Activated CD8-positive, alpha-beta memory T cell treated with anti-CD3 and anti-CD28 coated beads, Interleukin-2, amount 10 ng/mL, durations not matched to agents 7 days and 5 days (primary cell): ENCODE data around the gene GYG2. TPM values are rescaled to one million over a fixed set of nuclear protein-coding genes. Genes with fewer than 3 reads are reported as not detected.
"Not testable (repeated sequence)": the region's sequence is repeated elsewhere in the genome, so short reads cannot be mapped to it uniquely, and the experiment has no call there.

Source experiments
- ATAC-seq: fragments of 150-1000 bp; cut with Tn5 transposase; one replicate; pipeline ENCODE4 v1.10.0; 2021; ENCODE audit warnings: moderate library complexity
- CTCF ChIA-PET: fragments of 350-600 bp; sonication (Branson Sonifier 250); formaldehyde crosslinking; loops from one replicate; lab custom pipeline; 2021; ENCODE audit warnings: antibody characterized with exemption; lab: Charles Lee
- DNase-seq: peaks from one replicate; pipeline ENCODE4 v3.0.0-alpha.2; 2020
- H3K27ac Mint-ChIP-seq: one replicate; pipeline ENCODE4 v1.8.0; 2021; ENCODE audit warnings: mild to moderate bottlenecking, mixed read lengths
- H3K27me3 Mint-ChIP-seq: one replicate; pipeline ENCODE4 v1.8.0; 2021; ENCODE audit warnings: mixed read lengths
- H3K36me3 Mint-ChIP-seq: one replicate; pipeline ENCODE4 v1.8.0; 2021; ENCODE audit warnings: mild to moderate bottlenecking, mixed read lengths
- H3K4me1 Mint-ChIP-seq: one replicate; pipeline ENCODE4 v1.8.0; 2021; ENCODE audit warnings: mixed read lengths
- H3K4me3 Mint-ChIP-seq: one replicate; pipeline ENCODE4 v1.8.0; 2021; ENCODE audit warnings: mild to moderate bottlenecking, moderate library complexity, mixed read lengths
- H3K9me3 Mint-ChIP-seq: one replicate; pipeline ENCODE4 v1.8.0; 2022; ENCODE audit warnings: low read depth, mixed read lengths
- total RNA-seq, 2 experiments: library from RNA; stranded (reverse); gene quantifications; one replicate each; pipeline ENCODE4 v1.2.3, GENCODE V29; 2021

GYG2 gene
- total RNA-seq, 2 experiments from 2014 or later, result not detected

DNA sequence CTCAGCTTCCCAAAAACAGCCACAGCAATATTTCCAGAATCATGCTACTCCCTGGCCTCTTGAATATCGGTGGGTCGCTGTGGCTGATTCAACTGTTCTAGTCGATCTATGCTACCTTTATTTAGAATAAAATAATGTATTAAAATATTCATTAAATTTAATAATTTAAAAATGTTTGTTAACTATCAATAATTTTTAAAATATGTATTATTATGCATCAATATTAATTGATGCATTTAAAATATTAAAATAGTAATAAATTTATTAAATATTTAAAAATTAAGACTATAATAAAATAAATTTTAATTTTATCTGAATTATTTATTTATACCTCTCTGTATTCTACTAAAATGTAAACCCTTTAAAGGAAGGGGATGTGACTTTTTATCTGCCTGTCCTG is 81.4 kb downstream of the GYG2 start:
- Mint-ChIP-seq H3K27me3 (no peaks in the 10 kb centered on the region), H3K9me3 (peaks cover 3% of the 10 kb centered on the region), H3K36me3 (no peaks in the 10 kb centered on the region), H3K27ac (no peak overlapping the region), H3K4me3 (no peak overlapping the region), H3K4me1 (no peaks in the 10 kb centered on the region)
- ATAC-seq, result no peak
- no peak for DNase-seq
- CTCF ChIA-PET, result interaction anchor here (0.7 kb wide), 1 partner anchor 37 kb away, joined by 3 read pairs; no protein-coding TSS in a partner anchor

DNA sequence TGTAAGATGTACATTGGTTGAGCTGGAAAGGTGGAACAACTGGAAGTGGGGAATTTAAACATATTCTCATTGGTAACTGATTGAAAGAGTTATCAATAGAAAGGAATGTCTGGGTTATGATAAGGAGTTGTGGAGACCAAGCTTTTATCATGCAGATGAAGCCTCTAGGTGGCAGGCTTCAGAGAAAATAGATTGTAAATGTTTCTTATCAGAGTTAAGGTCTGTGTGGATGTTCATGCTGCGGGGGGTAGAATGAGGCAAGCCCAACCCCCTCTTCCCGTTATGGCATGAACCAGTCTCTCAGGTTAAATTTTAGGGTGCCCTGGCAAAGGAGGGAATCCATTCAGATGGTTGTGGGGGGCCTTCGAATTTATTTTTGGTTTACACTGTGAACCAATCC is 84.4 kb downstream of the GYG2 start:
- no peak overlapping the region for H3K27ac Mint-ChIP-seq
- H3K27me3 Mint-ChIP-seq, result no peaks in the 10 kb centered on the region
- H3K36me3 Mint-ChIP-seq, result no peaks in the 10 kb centered on the region
- no peaks in the 10 kb centered on the region for H3K9me3 Mint-ChIP-seq
- no peak overlapping the region for H3K4me3 Mint-ChIP-seq
- H3K4me1 Mint-ChIP-seq, result no peaks in the 10 kb centered on the region
- CTCF ChIA-PET, result no interaction called here
- ATAC-seq (no peak), DNase-seq (no peak)

DNA sequence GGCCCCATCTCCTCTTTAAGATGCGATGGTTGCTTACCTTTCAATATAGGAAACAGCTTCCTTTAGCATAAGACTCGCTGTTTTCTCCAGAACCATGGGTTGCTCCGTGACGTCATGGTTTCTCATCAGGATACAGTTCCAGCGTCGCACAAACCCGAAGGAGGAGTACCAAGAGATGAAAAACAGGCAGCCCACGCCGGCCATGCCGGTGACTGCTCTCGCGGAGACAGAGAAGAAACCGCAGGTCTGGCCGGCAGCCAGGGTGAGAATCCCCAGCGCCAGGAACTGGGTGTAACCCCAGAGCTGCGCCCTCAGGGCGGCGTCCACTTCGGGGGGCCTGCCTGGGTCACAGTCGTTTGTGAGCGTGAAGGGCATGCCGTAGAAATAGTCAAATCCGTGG is 89.0 kb downstream of the GYG2 start:
- Mint-ChIP-seq H3K4me3 (no peak overlapping the region), H3K27ac (no peak overlapping the region), H3K4me1 (no peaks in the 10 kb centered on the region), H3K36me3 (no peaks in the 10 kb centered on the region), H3K27me3 (no peaks in the 10 kb centered on the region), H3K9me3 (no peaks in the 10 kb centered on the region)
- CTCF ChIA-PET, result no interaction called here
- no peak for ATAC-seq
- DNase-seq, result no peak

DNA sequence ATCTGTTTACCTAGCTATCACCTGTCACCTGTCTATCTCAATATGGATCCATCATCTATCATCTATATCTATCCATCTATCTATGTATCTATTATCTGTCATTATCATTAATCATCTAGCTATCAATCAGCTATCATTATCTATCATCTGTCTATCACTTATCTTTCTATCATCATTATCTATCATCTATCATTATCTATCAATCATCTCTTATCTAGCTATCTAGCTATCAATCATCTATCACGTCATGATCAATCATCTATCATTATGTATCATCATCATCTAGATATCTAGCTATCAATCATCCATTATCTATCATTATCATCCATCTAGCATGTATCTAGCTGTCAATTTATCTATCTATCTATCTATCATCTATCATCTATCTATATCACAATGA is 92.5 kb downstream of the GYG2 start:
- H3K4me3 Mint-ChIP-seq, result no peak overlapping the region
- no peaks in the 10 kb centered on the region for H3K36me3 Mint-ChIP-seq
- H3K4me1 Mint-ChIP-seq, result no peaks in the 10 kb centered on the region
- ATAC-seq (no peak), DNase-seq (no peak)
- H3K27ac Mint-ChIP-seq, result no peak overlapping the region
- no peaks in the 10 kb centered on the region for H3K9me3 Mint-ChIP-seq
- CTCF ChIA-PET, result no interaction called here
- no peaks in the 10 kb centered on the region for H3K27me3 Mint-ChIP-seq

DNA sequence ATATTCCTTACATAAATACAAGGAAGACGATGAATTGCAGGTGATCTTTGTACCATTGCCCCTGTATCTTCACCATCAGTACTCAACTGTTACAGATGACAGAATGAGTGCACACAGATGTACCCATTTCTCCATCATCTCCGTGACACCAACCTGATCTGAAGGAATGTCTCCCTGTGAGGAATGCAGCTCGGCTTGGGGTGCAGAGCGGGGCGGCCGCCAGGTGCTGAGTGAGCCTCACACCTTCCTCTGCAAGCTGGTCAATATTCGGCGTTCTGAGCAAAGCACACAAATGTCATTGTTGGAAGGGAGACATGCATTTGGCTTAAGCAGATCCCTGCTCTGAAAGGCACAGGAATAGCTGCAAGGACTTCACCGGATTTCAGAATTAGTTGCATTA is 93.0 kb downstream of the GYG2 start:
- H3K9me3 Mint-ChIP-seq, result no peaks in the 10 kb centered on the region

DNA sequence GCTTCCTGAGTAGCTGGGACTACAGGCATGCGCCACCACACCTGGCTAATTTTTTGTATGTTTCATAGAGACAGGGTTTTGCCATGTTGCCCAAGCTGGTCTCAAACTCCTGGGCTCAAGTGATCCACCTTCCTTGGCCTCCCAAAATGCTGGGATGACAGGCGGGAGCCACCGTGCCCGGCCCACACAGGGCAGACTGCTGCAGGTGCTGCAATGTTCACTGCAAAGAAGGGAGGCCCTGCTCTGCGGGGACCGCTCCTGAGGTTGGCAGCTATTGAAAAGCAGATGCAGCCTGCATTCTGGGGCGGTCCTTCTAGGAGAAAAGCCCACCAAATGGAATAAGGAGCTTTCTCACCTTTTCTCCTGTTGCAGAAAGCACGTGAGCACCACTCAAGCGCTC is 95.4 kb downstream of the GYG2 start:
- no peak for ATAC-seq
- H3K4me1 Mint-ChIP-seq, result no peaks in the 10 kb centered on the region
- no peaks in the 10 kb centered on the region for H3K27me3 Mint-ChIP-seq
- CTCF ChIA-PET, result no interaction called here
- H3K27ac Mint-ChIP-seq, result no peak overlapping the region
- H3K9me3 Mint-ChIP-seq, result no peaks in the 10 kb centered on the region
- H3K4me3 Mint-ChIP-seq, result no peak overlapping the region
- DNase-seq, result no peak
- no peaks in the 10 kb centered on the region for H3K36me3 Mint-ChIP-seq

More for the DNA sequence above, 93.0 kb downstream of the GYG2 start:
- CTCF ChIA-PET, result no interaction called here
- Mint-ChIP-seq H3K4me1 (no peaks in the 10 kb centered on the region), H3K27me3 (no peaks in the 10 kb centered on the region), H3K4me3 (no peak overlapping the region), H3K36me3 (no peaks in the 10 kb centered on the region), H3K27ac (no peak overlapping the region)
- no peak for ATAC-seq
- no peak for DNase-seq

DNA sequence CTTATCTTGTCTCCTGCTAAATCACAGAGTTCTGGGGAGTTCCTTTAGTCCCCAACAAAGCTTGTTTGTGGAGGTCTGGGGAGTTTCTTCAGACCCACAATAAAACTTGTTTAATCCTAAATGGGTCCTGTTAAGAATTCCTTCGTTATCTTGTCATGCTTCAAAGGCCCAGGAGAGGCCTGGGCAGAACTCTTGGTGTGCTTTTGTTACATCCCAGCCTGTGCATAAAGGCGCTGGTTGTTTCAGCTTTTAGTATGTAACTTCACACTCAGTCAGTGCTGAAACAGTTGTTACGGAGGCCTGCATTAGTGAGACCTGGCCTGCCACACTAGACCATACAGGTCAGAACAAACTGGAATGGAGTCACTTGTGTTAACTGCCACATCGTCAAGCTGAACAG is 97.5 kb downstream of the GYG2 start:
- H3K4me3 Mint-ChIP-seq, H3K4me1 Mint-ChIP-seq, H3K27ac Mint-ChIP-seq, DNase-seq, H3K36me3 Mint-ChIP-seq, H3K27me3 Mint-ChIP-seq, H3K9me3 Mint-ChIP-seq, CTCF ChIA-PET, ATAC-seq: not testable (repeated sequence)

DNA sequence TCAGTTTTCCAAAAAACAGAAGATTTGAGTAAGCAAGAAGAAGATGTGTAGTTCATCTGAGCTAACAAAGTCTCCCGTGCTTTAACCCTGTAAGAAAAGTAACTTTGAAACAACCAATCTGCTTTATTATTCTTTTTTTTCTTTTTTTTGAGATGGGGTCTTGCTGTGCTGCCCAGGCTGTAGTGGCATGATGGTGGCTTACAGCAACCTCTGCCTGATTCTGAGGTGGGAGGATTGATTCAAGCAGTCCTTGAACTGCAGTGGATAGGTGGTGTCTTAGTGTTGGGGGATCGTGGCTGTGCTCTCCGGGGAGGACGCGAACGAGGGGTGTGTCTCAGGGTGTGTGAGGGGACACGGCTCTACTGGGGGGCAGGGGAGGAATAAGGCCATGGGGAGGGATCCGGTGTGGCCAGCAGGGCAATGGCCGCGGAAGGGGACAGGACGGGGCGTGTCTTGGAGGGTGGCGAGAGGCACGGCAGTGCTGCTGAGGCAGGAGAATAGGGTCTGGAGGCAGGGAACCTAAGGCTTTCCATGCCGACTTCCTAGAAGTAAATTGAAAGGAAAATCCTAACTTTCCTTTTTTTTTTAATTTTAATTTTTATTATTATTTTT is 98.0 kb downstream of the GYG2 start:
- Mint-ChIP-seq H3K9me3 (no peaks in the 10 kb centered on the region), H3K4me1 (no peaks in the 10 kb centered on the region), H3K4me3 (no peak overlapping the region), H3K36me3 (no peaks in the 10 kb centered on the region), H3K27ac (no peak overlapping the region), H3K27me3 (peaks cover 4% of the 10 kb centered on the region)
- DNase-seq (no peak), ATAC-seq (no peak)
- CTCF ChIA-PET, result no interaction called here

DNA sequence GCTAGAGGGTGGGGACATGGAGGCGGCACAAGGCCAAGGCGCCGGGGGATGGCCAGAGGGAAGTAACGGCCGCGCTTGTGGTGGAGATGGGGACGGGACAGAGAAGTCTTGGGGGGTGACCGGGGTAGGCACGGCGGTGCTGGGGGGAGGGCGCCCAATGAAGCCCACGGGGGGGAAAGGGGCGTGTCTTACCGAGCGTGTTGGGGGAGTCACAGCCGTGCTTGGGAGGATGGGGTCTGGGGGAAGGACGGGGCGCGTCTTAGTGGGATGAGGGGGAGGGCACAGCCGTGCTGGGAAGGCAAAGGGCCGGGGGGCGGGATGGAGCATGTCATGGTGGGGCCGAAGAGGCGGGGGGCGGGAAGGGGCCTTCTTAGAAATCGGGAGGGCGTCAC is 99.5 kb downstream of the GYG2 start:
- H3K9me3 Mint-ChIP-seq, result no peaks in the 10 kb centered on the region
- no peaks in the 10 kb centered on the region for H3K36me3 Mint-ChIP-seq
- CTCF ChIA-PET, result no interaction called here
- H3K27ac Mint-ChIP-seq, result no peak overlapping the region
- H3K4me1 Mint-ChIP-seq, result no peaks in the 10 kb centered on the region
- DNase-seq (peak; percentile 36), ATAC-seq (no peak)
- peaks cover 4% of the 10 kb centered on the region for H3K27me3 Mint-ChIP-seq
- H3K4me3 Mint-ChIP-seq, result peak overlapping the region; percentile 76

DNA sequence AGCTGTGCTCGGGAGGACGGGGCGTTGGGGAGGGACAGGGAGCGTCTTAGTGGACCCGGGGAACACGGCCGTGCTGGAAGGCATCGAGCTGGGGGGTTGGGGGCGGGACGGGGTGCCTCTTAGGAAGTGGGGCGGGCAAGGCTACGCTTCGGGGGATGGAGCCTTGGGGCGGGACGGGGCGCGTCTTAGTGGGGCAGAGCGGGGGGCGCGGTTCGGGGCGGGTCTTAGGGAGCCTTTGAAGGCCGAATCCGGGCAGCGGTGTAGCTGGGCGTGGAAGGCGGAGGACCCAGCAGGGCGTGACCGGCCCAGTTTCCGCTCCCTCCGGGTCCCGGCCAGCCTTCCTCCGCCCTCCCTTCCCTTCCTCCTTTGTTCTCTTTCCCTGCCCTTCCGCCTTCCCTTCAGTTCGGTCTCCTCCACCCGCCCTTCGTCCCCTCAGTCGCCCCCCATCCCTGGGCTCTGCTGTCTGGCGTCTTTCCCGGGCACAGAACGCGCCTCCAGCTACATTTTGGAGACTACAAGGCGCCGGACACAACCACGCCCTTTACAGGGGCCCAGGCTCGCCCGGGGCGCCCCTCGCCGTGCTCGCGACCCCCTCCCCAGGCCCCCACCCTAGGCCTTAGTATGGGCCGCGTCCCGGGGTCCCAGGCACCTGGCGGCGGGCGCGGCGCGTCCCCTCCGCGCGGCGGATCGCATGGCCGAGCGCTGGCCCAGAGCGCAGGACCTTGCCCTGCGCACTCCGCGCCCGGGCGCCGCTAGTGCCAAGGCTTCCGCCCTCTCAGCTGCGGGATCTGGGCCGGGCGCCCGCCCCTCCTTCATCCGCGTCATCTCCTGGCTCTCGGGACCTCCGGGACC is 100.1 kb downstream of the GYG2 start, which contains the start of gene ARSD:
TSS of gene ARSD (minus strand) at position 757 of the 852 bp plus-strand sequence. CDS start at position 693, 64 bp downstream.
- CTCF ChIA-PET, result no interaction called here
- ATAC-seq (peak; percentile 95), DNase-seq (peak; percentile 80)
- peaks cover 4% of the 10 kb centered on the region for H3K27me3 Mint-ChIP-seq
- H3K36me3 Mint-ChIP-seq, result no peaks in the 10 kb centered on the region
- peak within 1 kb of the TSS; percentile 76 for H3K4me3 Mint-ChIP-seq
- H3K4me1 Mint-ChIP-seq, result no peaks in the 10 kb centered on the region
- peak within 1 kb of the TSS; percentile 81 for H3K27ac Mint-ChIP-seq
- no peaks in the 10 kb centered on the region for H3K9me3 Mint-ChIP-seq

DNA sequence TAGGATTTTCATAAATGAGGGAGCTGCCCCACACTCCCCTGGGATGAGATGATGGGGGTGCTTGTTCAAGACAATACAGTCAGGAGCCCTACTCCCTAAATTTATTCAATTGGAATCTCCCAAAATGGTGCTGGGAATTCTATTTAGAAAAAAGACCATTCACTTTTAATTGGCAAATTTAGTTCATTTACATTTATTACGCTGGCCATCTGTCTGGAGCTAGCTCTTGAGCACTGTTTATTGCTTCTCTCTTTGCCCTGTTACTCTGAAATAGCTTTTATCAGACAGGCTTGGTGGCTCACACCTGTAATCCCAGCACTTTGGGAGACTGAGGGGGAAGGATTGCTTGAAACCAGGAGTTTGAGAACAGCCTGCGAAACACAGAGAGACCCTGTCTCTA is 102.4 kb downstream of the GYG2 start:
- CTCF ChIA-PET, result no interaction called here
- no peak for DNase-seq

DNA sequence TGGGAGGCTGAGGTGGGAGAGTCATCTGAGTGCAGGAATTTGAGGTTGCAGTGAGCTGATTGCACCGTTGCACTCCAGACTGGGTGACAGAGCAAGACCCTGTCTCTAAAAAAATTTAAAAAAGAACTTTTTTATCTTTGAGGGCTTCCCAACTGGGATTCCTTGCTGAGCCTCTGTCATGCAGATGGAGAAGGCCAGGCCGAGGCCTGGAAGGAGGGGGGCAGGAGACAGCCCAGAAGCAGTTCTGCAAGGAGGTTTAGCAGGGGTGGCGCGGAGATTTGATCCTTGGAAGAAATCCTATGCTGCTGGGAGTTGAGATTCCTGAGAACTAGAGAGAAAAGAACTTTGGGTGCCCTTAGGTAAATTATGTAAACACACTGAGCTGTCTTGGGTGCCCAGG is 102.9 kb downstream of the GYG2 start:
- DNase-seq (no peak), ATAC-seq (no peak)
- H3K27me3 Mint-ChIP-seq, result peaks cover 4% of the 10 kb centered on the region
- no peak overlapping the region for H3K27ac Mint-ChIP-seq
- no peaks in the 10 kb centered on the region for H3K4me1 Mint-ChIP-seq
- CTCF ChIA-PET, result no interaction called here
- no peaks in the 10 kb centered on the region for H3K36me3 Mint-ChIP-seq
- H3K9me3 Mint-ChIP-seq, result no peaks in the 10 kb centered on the region
- H3K4me3 Mint-ChIP-seq, result no peak overlapping the region

More for the DNA sequence above, 102.4 kb downstream of the GYG2 start:
- Mint-ChIP-seq H3K27ac (no peak overlapping the region), H3K9me3 (no peaks in the 10 kb centered on the region), H3K4me3 (no peak overlapping the region), H3K36me3 (no peaks in the 10 kb centered on the region), H3K27me3 (peaks cover 4% of the 10 kb centered on the region), H3K4me1 (no peaks in the 10 kb centered on the region)
- ATAC-seq, result no peak
